A549 treated with DMSO at 1 μM for 4 hours (cell line): Measurements from ENCODE around the gene MBLAC2. TPM values are rescaled to one million over a fixed set of nuclear protein-coding genes. Genes with fewer than 3 reads are reported as not detected.

ENCODE experiments used
- total RNA-seq: library from RNA; stranded (reverse); fragments of 200-300 nt; extraction: Qiagen RNA extraction; gene quantifications from 5 replicates; pipeline ENCODE4 v1.2.3, GENCODE V29; 2022; ENCODE audit warnings: low read depth

MBLAC2 gene
- total RNA-seq = 2.0 to 3.7 TPM (median 3.3 TPM) in 5 replicates

DNA sequence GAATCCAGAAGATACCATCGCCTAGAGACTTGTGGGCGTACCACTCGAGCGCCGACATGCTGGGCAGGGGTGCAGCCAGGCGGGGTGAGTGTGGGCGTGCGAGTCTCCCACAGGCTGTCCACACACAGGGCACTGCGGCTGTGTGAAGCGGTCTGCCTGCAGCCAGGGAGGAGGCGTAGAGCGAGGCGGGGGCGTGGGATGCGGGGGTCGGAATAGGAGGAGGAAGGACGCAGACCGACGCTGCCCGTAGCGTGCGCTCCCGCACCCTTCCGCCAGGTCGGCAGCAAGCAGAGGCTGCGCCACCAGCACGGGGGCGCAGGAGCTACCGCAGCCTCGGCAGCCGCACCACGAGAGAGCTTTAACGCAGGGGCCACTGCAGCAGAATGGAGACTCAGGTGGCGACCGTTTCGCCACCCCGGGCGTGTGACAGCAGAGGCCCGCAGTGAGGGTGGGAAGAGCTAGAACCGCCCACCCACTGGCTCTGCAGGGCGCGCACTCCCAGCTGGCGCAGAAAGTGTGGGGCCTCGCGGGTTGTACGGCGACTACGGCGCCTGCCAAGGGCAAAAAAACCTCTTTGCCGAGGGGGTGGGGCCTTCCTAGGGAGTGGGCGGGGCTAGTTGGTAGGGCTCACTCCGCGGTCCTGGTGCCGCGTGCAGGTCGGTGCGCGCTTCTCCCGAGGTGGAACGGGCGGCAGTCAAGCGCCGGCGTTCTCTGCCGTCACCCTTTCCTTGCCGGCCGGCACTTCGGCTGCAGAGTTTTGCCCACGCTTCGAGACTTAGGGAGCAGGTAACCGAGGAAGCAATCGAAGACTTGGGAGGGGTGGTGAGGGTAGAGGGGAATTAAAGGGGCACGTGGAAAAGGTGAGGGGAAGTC is at the start of gene MBLAC2, which contains the start of gene POLR3G:
Gene MBLAC2, minus strand, starts transcription at position 537 of the 873 bp plus-strand sequence. Its CDS starts 479 bp downstream, at position 58.
Gene POLR3G, plus strand, starts transcription at position 630 of the 873 bp plus-strand sequence. CDS start 10,704 bp downstream, outside the sequence.

DNA sequence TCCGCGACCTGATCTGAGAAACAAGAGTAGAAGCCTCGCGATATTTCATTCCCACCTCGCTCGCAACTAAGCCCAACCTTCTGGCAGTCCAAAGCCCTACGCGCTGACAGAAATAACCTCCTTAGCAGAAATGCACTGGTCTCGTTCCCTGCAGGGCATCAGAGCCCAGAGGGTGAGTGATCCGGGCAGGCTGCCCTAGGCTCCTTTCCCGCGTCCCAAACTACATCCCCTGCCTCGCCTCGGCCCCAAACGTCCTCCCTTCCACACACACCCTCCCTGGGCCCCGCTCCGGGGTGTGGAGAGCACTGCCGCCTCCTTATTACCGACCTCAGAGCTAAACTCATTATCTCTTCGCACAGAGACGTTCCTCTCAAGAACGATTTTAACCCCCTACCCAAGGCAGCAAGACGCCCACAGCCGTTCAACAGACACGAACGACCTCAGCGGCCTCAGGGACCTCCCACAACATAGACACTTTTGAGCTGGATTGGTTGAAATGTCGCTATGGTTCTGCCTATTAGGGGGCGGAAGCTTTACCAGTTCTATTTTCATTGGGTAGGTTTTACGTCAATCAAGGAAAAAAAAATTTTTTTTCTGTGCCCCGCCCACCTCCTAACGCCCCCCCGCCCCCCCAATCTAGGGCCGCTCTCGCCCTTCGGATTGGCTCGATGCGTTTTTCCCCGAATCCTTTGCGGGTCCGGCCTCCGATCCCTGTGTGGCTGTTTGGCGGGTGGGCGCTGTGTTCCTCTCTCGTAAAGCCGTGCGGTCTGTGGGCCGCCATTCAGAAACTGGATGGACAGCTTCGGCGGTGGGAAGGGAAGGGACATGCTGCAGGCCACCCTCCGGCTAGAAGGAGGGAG is 65.0 kb downstream of the MBLAC2 start, which contains the start of gene CETN3:
Gene CETN3, minus strand, starts transcription at position 439 of the 860 bp plus-strand sequence. Its CDS starts 95 bp downstream, at position 344.

Other genes with a start within 250 kb of the MBLAC2 start
- 20.7 to 28.7 TPM (median 26.3 TPM) in 5 replicates for gene CETN3, start 65.0 kb downstream of the MBLAC2 start, total RNA-seq
- 15.2 to 18.8 TPM (median 16.0 TPM) in 5 replicates for gene POLR3G, start 93 bp upstream of the MBLAC2 start, total RNA-seq
- 7.7 to 11.1 TPM (median 10.6 TPM) in 5 replicates for gene LYSMD3, start 54.8 kb upstream of the MBLAC2 start, total RNA-seq
- gene ADGRV1, start 84.0 kb upstream of the MBLAC2 start, total RNA-seq = 0.49 to 1.1 TPM (median 0.76 TPM) in 5 replicates